Testis (tissue), 2 donors: ENCODE measurements around the gene ATP10A.

Experiments
- POLR2A ChIP-seq: fragments of 450-650 bp; IDR thresholded peaks from one replicate; pipeline ENCODE4 v1.6.1; 2017; ENCODE audit warnings: antibody characterized with exemption, mild to moderate bottlenecking, moderate library complexity
- TF ChIP-seq, protein P1 (sequence below), 3 experiments: fragments of 450-650 bp in 2 of 3; fragments of 200-600 bp in 1 of 3; sonication (generic) in 1 of 3; IDR thresholded peaks; one replicate each; pipeline ENCODE4 v1.5.1; 2016 to 2019; ENCODE audit warnings: antibody characterized with exemption in 3 of 3, mild to moderate bottlenecking in 2 of 3, moderate library complexity in 1 of 3

DNA sequence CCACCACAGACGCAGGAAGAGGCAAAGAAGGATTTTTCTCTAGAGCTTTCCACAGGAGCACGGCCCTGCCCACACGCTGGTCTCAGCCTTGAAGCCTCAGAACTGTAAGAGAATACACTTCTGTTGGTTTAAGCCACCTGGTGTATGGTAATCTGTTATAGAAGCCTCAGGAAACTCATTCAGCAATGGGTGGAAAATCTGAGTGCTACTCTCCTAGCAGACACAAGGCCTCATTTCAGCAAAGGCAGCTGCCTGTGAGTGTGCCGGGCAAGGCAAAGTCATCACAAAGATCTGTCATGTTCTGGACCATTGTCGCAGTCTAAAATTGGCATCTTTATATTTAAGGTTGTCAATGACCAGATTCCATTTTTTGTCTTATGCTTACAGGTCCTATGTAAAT lies 31.0 kb downstream of the ATP10A start:
- TF ChIP-seq, protein P1, sequence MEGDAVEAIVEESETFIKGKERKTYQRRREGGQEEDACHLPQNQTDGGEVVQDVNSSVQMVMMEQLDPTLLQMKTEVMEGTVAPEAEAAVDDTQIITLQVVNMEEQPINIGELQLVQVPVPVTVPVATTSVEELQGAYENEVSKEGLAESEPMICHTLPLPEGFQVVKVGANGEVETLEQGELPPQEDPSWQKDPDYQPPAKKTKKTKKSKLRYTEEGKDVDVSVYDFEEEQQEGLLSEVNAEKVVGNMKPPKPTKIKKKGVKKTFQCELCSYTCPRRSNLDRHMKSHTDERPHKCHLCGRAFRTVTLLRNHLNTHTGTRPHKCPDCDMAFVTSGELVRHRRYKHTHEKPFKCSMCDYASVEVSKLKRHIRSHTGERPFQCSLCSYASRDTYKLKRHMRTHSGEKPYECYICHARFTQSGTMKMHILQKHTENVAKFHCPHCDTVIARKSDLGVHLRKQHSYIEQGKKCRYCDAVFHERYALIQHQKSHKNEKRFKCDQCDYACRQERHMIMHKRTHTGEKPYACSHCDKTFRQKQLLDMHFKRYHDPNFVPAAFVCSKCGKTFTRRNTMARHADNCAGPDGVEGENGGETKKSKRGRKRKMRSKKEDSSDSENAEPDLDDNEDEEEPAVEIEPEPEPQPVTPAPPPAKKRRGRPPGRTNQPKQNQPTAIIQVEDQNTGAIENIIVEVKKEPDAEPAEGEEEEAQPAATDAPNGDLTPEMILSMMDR (IDR thresholded peaks at IDR 0.05) = no peak
- no peak for TF ChIP-seq POLR2A
